Measurements from ENCODE around the gene FLII.

- TF ChIP-seq EZH2 (IDR thresholded peaks at IDR 0.05): no peak
- TF ChIP-seq POLR2AphosphoS5 (IDR thresholded peaks at IDR 0.05; ENCODE audit: borderline replicate concordance, low read depth, low read length): no peak
- no peak for TF ChIP-seq FOXP2 (optimal IDR thresholded peaks at IDR 0.05; ENCODE audit: control extremely low read depth, extremely low read length, insufficient read depth)
These were observed 9.7 kb downstream of the FLII start for GRCh38 chr17:18248811-18249210.
